ENCODE results near the gene STT3B.
"Not testable (repeated sequence)": the region's sequence is repeated elsewhere in the genome, so short reads cannot be mapped to it uniquely, and the experiment has no call there.

The STT3B gene

GRCh38 chr3:31596176-31596575 is 63.5 kb downstream of the STT3B start:
- H3K4me2 ChIP-seq (ENCODE audit: low read length): no peak overlapping the region
- H4K8ac ChIP-seq (ENCODE audit: low read depth, low read length): no peak overlapping the region
- no peaks in the 10 kb centered on the region for H3K79me1 ChIP-seq (ENCODE audit: low read length)
- H2AFZ ChIP-seq (ENCODE audit: insufficient read depth, low read length, poor library complexity): no peak overlapping the region
- H4K12ac ChIP-seq (ENCODE audit: low read depth, low read length): no peak overlapping the region
- no peak overlapping the region for H3K18ac ChIP-seq (ENCODE audit: low read length)
- no peak overlapping the region for H2BK12ac ChIP-seq (ENCODE audit: low read length)
- peaks cover 9 to 12% of the 10 kb centered on the region in 2 experiments for H3K36me3 ChIP-seq (ENCODE audit: control insufficient read depth in 1 of 2, insufficient read depth in 2 of 2, low read length in 2 of 2)
- no peak overlapping the region for H4K91ac ChIP-seq (ENCODE audit: low read depth, low read length)
- no peak overlapping the region for H3K27ac ChIP-seq (ENCODE audit: low read depth, low read length)
- no peak overlapping the region for H3K14ac ChIP-seq (ENCODE audit: low read length)
- H2AK5ac ChIP-seq (ENCODE audit: low read length): no peak overlapping the region
- H3K79me2 ChIP-seq (ENCODE audit: control insufficient read depth, insufficient read depth, low read length, poor library complexity): no peaks in the 10 kb centered on the region
- H3K27me3 ChIP-seq (ENCODE audit: insufficient read depth, low read length): no peaks in the 10 kb centered on the region
- H2BK120ac ChIP-seq (ENCODE audit: insufficient read depth, low read length, poor library complexity): no peak overlapping the region
- no peak overlapping the region for H3K9ac ChIP-seq (ENCODE audit: low read length)
- no peak for DNase-seq
- H3K9me3 ChIP-seq (ENCODE audit: insufficient read depth, low read depth, low read length): no peaks in the 10 kb centered on the region
- no CpG with 5 or more reads among the region's 1 CpG for WGBS (ENCODE audit: extremely low coverage, insufficient coverage, insufficient read length)
- H3K4ac ChIP-seq (ENCODE audit: low read depth, low read length): no peak overlapping the region
- no peak overlapping the region for H3K4me3 ChIP-seq (ENCODE audit: low read depth, low read length)
- H3K23ac ChIP-seq (ENCODE audit: low read length): no peak overlapping the region
- H2BK5ac ChIP-seq (ENCODE audit: low read depth, low read length, poor library complexity): no peak overlapping the region
- peaks cover 0 to 2% of the 10 kb centered on the region in 2 experiments for H3K4me1 ChIP-seq (ENCODE audit: control insufficient read depth in 1 of 2, insufficient read depth in 2 of 2, low read length in 2 of 2)

DNA sequence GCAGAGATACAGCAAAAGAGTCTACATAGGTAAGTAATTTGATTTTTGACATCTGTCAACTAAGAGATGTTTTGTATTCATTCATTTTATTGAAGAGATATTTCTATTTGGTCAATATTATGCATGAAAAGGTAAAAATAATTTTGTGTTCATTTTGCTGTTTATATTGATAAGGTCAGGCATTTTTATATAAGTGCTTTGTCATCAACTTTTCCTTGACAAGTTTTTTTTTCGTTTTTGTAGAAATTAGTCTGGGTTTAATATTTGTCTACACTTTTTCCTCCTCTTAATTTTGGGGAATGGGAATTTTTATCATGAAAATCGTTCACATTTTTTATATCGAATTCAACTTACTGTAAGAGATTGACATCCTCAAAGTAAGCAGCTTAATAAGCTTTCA is 67.7 kb downstream of the STT3B start:
- H2AK5ac ChIP-seq (ENCODE audit: low read length): no peak overlapping the region
- H3K14ac ChIP-seq (ENCODE audit: low read length): no peak overlapping the region
- no peak overlapping the region for H2BK5ac ChIP-seq (ENCODE audit: low read depth, low read length, poor library complexity)
- H3K4me1 ChIP-seq (ENCODE audit: control insufficient read depth in 1 of 2, insufficient read depth in 2 of 2, low read length in 2 of 2): no peaks in the 10 kb centered on the region
- no peak overlapping the region for H3K27ac ChIP-seq (ENCODE audit: low read depth, low read length)
- WGBS (ENCODE audit: extremely low coverage, insufficient coverage, insufficient read length): no CpG with 5 or more reads among the region's 3 CpGs
- H3K36me3 ChIP-seq (ENCODE audit: control insufficient read depth in 1 of 2, insufficient read depth in 2 of 2, low read length in 2 of 2): peaks cover 6 to 7% of the 10 kb centered on the region in 2 experiments
- H4K12ac ChIP-seq (ENCODE audit: low read depth, low read length): no peak overlapping the region
- no peak overlapping the region for H2BK120ac ChIP-seq (ENCODE audit: insufficient read depth, low read length, poor library complexity)
- H4K8ac ChIP-seq (ENCODE audit: low read depth, low read length): no peak overlapping the region
- H3K18ac ChIP-seq (ENCODE audit: low read length): no peak overlapping the region
- no peak overlapping the region for H2AFZ ChIP-seq (ENCODE audit: insufficient read depth, low read length, poor library complexity)
- H3K23ac ChIP-seq (ENCODE audit: low read length): no peak overlapping the region
- H3K4me2 ChIP-seq (ENCODE audit: low read length): no peak overlapping the region
- H2BK12ac ChIP-seq (ENCODE audit: low read length): no peak overlapping the region
- no peaks in the 10 kb centered on the region for H3K79me1 ChIP-seq (ENCODE audit: low read length)
- H3K79me2 ChIP-seq (ENCODE audit: control insufficient read depth, insufficient read depth, low read length, poor library complexity): no peaks in the 10 kb centered on the region
- no peak overlapping the region for H3K4ac ChIP-seq (ENCODE audit: low read depth, low read length)
- DNase-seq: no peak
- H3K27me3 ChIP-seq (ENCODE audit: insufficient read depth, low read length): no peaks in the 10 kb centered on the region
- no peaks in the 10 kb centered on the region for H3K9me3 ChIP-seq (ENCODE audit: insufficient read depth, low read depth, low read length)
- H3K9ac ChIP-seq (ENCODE audit: low read length): no peak overlapping the region
- no peak overlapping the region for H4K91ac ChIP-seq (ENCODE audit: low read depth, low read length)
- no peak overlapping the region for H3K4me3 ChIP-seq (ENCODE audit: low read depth, low read length)

DNA sequence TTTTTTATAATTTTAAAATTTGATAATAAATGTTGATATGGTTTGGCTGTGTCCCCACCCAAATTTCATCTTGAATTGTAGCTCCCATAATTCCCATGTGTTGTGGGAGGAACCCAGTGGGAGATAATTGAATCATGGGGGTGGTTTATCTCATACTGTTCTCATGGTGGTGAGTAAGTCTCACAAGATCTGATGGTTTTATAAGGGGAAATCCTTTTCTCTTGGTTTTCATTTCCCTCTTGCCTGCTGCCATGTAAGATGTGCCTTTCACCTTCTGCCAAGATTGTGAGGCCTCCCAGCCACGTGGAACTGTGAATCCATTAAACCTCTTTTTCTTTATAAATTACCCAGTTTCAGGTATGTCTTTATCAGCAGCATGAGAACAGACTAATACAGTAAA is 72.6 kb downstream of the STT3B start:
- peaks cover 11% of the 10 kb centered on the region in 2 experiments for H3K36me3 ChIP-seq (ENCODE audit: control insufficient read depth in 1 of 2, insufficient read depth in 2 of 2, low read length in 2 of 2)
- not testable (repeated sequence) for H3K79me2 ChIP-seq (ENCODE audit: control insufficient read depth, insufficient read depth, low read length, poor library complexity); H3K4ac ChIP-seq (ENCODE audit: low read depth, low read length)

DNA sequence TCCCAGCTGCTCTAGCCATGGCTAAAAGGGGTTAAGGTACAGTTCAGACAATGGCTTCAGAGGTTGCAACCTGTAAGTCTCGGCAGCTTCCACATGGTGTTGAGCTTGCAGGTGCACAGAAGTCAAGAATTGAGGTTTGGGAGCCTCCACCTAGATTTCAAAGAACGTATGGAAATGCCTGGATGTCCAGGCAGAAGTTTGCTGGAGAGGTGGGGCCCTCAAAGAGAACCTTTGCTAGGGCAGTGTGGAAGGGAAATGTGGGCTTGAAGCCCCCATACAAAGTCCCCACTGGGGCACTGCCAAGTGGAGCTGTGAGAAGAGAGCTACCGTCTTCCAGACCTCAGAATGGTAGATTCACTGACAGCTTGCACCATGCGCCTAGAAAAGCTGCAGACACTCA is 73.7 kb downstream of the STT3B start:
- Histone ChIP-seq H3K23ac (ENCODE audit: low read length) (no peak overlapping the region), H3K14ac (ENCODE audit: low read length) (no peak overlapping the region), H3K27ac (ENCODE audit: low read depth, low read length) (no peak overlapping the region), H2AK5ac (ENCODE audit: low read length) (no peak overlapping the region), H4K12ac (ENCODE audit: low read depth, low read length) (no peak overlapping the region), H3K9me3 (ENCODE audit: insufficient read depth, low read depth, low read length) (peaks cover 7% of the 10 kb centered on the region), H4K8ac (ENCODE audit: low read depth, low read length) (no peak overlapping the region), H3K18ac (ENCODE audit: low read length) (no peak overlapping the region), H3K79me2 (ENCODE audit: control insufficient read depth, insufficient read depth, low read length, poor library complexity) (no peaks in the 10 kb centered on the region), H2BK120ac (ENCODE audit: insufficient read depth, low read length, poor library complexity) (no peak overlapping the region), H3K9ac (ENCODE audit: low read length) (no peak overlapping the region), H3K4ac (ENCODE audit: low read depth, low read length) (no peak overlapping the region), H2BK5ac (ENCODE audit: low read depth, low read length, poor library complexity) (no peak overlapping the region), H4K91ac (ENCODE audit: low read depth, low read length) (no peak overlapping the region), H3K27me3 (ENCODE audit: insufficient read depth, low read length) (no peaks in the 10 kb centered on the region), H2BK12ac (ENCODE audit: low read length) (no peak overlapping the region), H3K36me3 (ENCODE audit: control insufficient read depth in 1 of 2, insufficient read depth in 2 of 2, low read length in 2 of 2) (peaks cover 11% of the 10 kb centered on the region in 2 experiments), H3K4me1 (ENCODE audit: control insufficient read depth in 1 of 2, insufficient read depth in 2 of 2, low read length in 2 of 2) (no peaks in the 10 kb centered on the region), H3K4me2 (ENCODE audit: low read length) (no peak overlapping the region), H2AFZ (ENCODE audit: insufficient read depth, low read length, poor library complexity) (no peak overlapping the region), H3K4me3 (ENCODE audit: low read depth, low read length) (no peak overlapping the region), H3K79me1 (ENCODE audit: low read length) (no peaks in the 10 kb centered on the region)
- DNase-seq: no peak
- WGBS (ENCODE audit: extremely low coverage, insufficient coverage, insufficient read length): no CpG with 5 or more reads among the region's 4 CpGs

More for the DNA sequence above, 72.6 kb downstream of the STT3B start:
- not testable (repeated sequence) for H3K4me2 ChIP-seq (ENCODE audit: low read length); H3K27ac ChIP-seq (ENCODE audit: low read depth, low read length); H2BK5ac ChIP-seq (ENCODE audit: low read depth, low read length, poor library complexity); H2AK5ac ChIP-seq (ENCODE audit: low read length); H3K27me3 ChIP-seq (ENCODE audit: insufficient read depth, low read length); H4K8ac ChIP-seq (ENCODE audit: low read depth, low read length); H3K4me3 ChIP-seq (ENCODE audit: low read depth, low read length); H2AFZ ChIP-seq (ENCODE audit: insufficient read depth, low read length, poor library complexity); H2BK120ac ChIP-seq (ENCODE audit: insufficient read depth, low read length, poor library complexity); H3K14ac ChIP-seq (ENCODE audit: low read length); H3K4me1 ChIP-seq (ENCODE audit: control insufficient read depth in 1 of 2, insufficient read depth in 2 of 2, low read length in 2 of 2); H3K79me1 ChIP-seq (ENCODE audit: low read length); H4K12ac ChIP-seq (ENCODE audit: low read depth, low read length); DNase-seq; H3K9me3 ChIP-seq (ENCODE audit: insufficient read depth, low read depth, low read length); H3K23ac ChIP-seq (ENCODE audit: low read length); H3K9ac ChIP-seq (ENCODE audit: low read length); H2BK12ac ChIP-seq (ENCODE audit: low read length); H4K91ac ChIP-seq (ENCODE audit: low read depth, low read length); H3K18ac ChIP-seq (ENCODE audit: low read length)
- whole genome bisulfite sequencing (ENCODE audit: extremely low coverage, insufficient coverage, insufficient read length): no CpG with 5 or more reads among the region's 1 CpG
